Activated CD8-positive, alpha-beta T cell treated with anti-CD3 and anti-CD28 coated beads for 36 hours (primary cell): Measurements from ENCODE around the gene UBB. TPM values are rescaled to one million over a fixed set of nuclear protein-coding genes. Genes with fewer than 3 reads are reported as not detected.
"Not testable (repeated sequence)": the region's sequence is repeated elsewhere in the genome, so short reads cannot be mapped to it uniquely, and the experiment has no call there.

Experiments used
- ATAC-seq: fragments of 200-7000 bp; cut with Tn5 transposase; one replicate; pipeline ENCODE4 v1.10.0; 2021; ENCODE audit warnings: mild to moderate bottlenecking, moderate library complexity
- CTCF ChIA-PET: fragments of 350-600 bp; sonication (Branson Sonifier 250); formaldehyde crosslinking; loops from one replicate; lab custom pipeline; 2021; ENCODE audit warnings: antibody characterized with exemption; lab: Charles Lee
- POLR2A ChIA-PET: fragments of 350-600 bp; sonication (Branson Sonifier 250); formaldehyde crosslinking; loops from one replicate; lab custom pipeline; 2021; ENCODE audit warnings: antibody characterized with exemption; lab: Charles Lee
- DNase-seq: peaks from one replicate; pipeline ENCODE4 v3.0.0-alpha.2; 2020
- H3K27ac Mint-ChIP-seq: one replicate; pipeline ENCODE4 v1.8.0; 2021; ENCODE audit warnings: mild to moderate bottlenecking, mixed read lengths
- H3K27me3 Mint-ChIP-seq: one replicate; pipeline ENCODE4 v1.8.0; 2021; ENCODE audit warnings: mixed read lengths
- H3K36me3 Mint-ChIP-seq: one replicate; pipeline ENCODE4 v1.8.0; 2021; ENCODE audit warnings: low read depth, mixed read lengths
- H3K4me1 Mint-ChIP-seq: one replicate; pipeline ENCODE4 v1.8.0; 2021; ENCODE audit warnings: low read depth, mixed read lengths
- H3K4me3 Mint-ChIP-seq: one replicate; pipeline ENCODE4 v1.8.0; 2021; ENCODE audit warnings: mild to moderate bottlenecking, moderate library complexity, mixed read lengths
- H3K9me3 Mint-ChIP-seq: one replicate; pipeline ENCODE4 v1.8.0; 2021; ENCODE audit warnings: mixed read lengths
- intact Hi-C: fragments of 100-400 bp; cut with micrococcal nuclease; formaldehyde crosslinking; loops from one replicate; pipeline ENCODE4 v1.10.0; 2022
- total RNA-seq, 2 experiments: library from RNA; stranded (reverse); gene quantifications; one replicate each; pipeline ENCODE4 v1.2.3, GENCODE V29; 2021
- TF ChIP-seq, protein P1 (sequence below): fragments of 200-600 bp; IDR thresholded peaks from one replicate; pipeline ENCODE4 v1.8.0; 2022; ENCODE audit warnings: antibody characterized with exemption, mild to moderate bottlenecking

UBB gene
- total RNA-seq, 2 experiments from 2014 or later, result 1,334 to 1,337 TPM

DNA sequence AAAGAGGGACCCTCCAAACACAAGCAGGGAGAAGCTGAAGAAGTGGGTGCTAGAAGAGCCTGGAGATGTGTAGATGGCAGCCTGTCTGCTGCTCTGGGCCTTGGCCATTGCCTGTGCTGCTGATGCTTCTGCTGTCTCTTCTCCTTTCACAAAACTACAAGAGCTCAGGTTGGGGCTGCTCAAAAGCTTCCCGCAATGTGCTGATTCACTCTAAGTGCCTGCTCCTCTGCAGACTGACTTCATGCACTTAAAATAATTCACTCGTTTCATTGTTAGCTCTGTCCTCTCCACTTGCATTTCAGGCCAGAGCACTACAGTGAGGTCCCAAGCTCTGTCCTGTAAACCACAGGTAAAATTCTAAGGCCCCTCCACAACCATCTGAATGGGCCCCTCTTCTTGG, 15.8 kb downstream of the UBB start:
- ATAC-seq, H3K27me3 Mint-ChIP-seq, H3K4me3 Mint-ChIP-seq, H3K4me1 Mint-ChIP-seq, intact Hi-C loops, H3K36me3 Mint-ChIP-seq, H3K27ac Mint-ChIP-seq, H3K9me3 Mint-ChIP-seq, DNase-seq: not testable (repeated sequence)
- CTCF ChIA-PET, result interaction anchor here (2.0 kb wide), 1 partner anchor 19 kb away, joined by 7 read pairs; the partner anchor contains the start of gene TRPV2
- POLR2A ChIA-PET, result interaction anchor here (0.6 to 1.2 kb wide), 2 partner anchors 20 to 110 kb away, joined by 3 read pairs; no protein-coding TSS in a partner anchor

- H3K4me3 Mint-ChIP-seq, result no peak overlapping the region
- no peaks in the 10 kb centered on the region for H3K27me3 Mint-ChIP-seq
- peaks cover 5% of the 10 kb centered on the region for H3K4me1 Mint-ChIP-seq
- ChIA-PET POLR2A (no interaction called here), CTCF (interaction anchor here (1.0 kb wide), 1 partner anchor 35 kb away, joined by 3 read pairs; no protein-coding TSS in a partner anchor)
- intact Hi-C loops, result no loop called here
- no peaks in the 10 kb centered on the region for H3K9me3 Mint-ChIP-seq
- H3K27ac Mint-ChIP-seq, result no peak overlapping the region
- ATAC-seq (peak; percentile 86), DNase-seq (peak; percentile 37)
- H3K36me3 Mint-ChIP-seq, result no peaks in the 10 kb centered on the region
- TF ChIP-seq, protein P1, sequence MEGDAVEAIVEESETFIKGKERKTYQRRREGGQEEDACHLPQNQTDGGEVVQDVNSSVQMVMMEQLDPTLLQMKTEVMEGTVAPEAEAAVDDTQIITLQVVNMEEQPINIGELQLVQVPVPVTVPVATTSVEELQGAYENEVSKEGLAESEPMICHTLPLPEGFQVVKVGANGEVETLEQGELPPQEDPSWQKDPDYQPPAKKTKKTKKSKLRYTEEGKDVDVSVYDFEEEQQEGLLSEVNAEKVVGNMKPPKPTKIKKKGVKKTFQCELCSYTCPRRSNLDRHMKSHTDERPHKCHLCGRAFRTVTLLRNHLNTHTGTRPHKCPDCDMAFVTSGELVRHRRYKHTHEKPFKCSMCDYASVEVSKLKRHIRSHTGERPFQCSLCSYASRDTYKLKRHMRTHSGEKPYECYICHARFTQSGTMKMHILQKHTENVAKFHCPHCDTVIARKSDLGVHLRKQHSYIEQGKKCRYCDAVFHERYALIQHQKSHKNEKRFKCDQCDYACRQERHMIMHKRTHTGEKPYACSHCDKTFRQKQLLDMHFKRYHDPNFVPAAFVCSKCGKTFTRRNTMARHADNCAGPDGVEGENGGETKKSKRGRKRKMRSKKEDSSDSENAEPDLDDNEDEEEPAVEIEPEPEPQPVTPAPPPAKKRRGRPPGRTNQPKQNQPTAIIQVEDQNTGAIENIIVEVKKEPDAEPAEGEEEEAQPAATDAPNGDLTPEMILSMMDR, result no peak
Measured at GRCh38 chr17:16398270-16399267, 17.7 kb downstream of the UBB start.

DNA sequence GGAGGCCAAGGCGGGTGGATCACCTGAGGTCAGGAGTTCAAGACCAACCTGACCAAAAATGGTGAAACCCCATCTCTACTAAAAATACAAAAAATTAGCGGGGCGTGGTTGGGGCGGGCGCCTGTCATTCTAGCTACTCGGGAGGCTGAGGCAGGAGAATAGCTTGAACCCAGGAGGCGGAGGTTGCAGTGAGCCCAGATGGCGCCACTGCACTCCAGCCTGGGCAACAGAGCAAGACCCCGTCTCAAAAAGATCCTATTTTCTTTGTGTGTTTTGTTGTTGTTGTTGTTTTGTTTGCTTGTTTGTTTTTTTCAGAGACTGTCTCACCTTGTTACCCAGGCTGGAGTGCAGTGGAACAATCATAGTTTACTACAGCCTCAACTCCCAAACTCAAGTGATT, 23.0 kb downstream of the UBB start:
- H3K9me3 Mint-ChIP-seq, H3K4me3 Mint-ChIP-seq, ATAC-seq, intact Hi-C loops, H3K4me1 Mint-ChIP-seq, H3K27ac Mint-ChIP-seq, H3K36me3 Mint-ChIP-seq, DNase-seq: not testable (repeated sequence)
- peaks cover 11% of the 10 kb centered on the region for H3K27me3 Mint-ChIP-seq
- ChIA-PET POLR2A (interaction anchor here (1.3 kb wide), 1 partner anchor 11 kb away, joined by 5 read pairs; the partner anchor contains the start of gene TRPV2), CTCF (interaction anchor here (1.2 to 1.6 kb wide), 2 partner anchors 15 to 40 kb away, joined by 3 to 4 read pairs; no protein-coding TSS in a partner anchor)

DNA sequence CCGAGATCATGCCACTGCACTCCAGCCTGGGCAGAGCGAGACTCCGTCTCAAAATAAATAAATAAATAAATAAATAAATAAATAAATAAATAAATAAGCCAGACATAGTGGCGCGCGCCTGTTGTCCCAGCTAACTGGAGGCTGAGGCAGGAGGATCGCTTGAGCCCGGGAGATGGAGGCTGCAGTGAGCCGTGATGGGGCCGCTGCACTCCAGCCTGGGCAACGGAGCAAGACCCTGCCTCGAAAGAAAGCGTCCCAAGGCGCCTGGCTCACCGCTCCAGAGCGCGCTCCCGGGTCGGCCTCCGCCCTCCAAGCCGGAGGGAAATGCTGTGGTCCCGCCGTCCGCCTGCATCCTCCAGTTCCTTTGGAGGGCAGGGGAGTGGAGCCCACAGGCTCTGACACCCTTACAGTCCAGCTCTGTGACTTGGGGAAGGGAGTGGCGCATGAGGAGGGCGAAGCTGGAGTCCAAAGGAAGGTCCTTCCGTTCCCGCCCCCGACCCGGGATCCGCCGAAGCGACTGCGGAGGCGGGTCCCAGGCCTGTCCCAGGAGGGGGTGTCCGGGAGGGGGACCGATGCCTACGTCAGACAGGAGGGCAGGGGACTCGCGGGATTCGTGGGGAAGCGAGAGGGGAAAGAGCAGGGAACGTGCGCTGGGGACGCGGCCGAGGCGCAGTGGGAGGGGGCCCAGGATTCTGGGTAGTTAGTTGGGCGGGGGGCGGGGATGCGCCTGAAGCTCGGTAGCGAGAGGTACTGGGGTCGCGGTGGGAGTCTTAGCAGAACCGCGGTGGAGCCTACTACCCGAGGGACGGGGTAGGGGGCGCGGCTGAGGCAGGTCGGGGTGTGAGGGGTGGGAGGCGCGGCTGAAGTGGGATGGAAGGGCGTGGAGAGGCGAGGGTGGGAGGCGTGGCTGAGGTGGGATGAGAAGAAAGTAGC, 26.1 kb downstream of the UBB start:
- POLR2A ChIA-PET, result interaction anchor here (1.2 kb wide), 1 partner anchor 32 kb away, joined by 3 read pairs; no protein-coding TSS in a partner anchor

DNA sequence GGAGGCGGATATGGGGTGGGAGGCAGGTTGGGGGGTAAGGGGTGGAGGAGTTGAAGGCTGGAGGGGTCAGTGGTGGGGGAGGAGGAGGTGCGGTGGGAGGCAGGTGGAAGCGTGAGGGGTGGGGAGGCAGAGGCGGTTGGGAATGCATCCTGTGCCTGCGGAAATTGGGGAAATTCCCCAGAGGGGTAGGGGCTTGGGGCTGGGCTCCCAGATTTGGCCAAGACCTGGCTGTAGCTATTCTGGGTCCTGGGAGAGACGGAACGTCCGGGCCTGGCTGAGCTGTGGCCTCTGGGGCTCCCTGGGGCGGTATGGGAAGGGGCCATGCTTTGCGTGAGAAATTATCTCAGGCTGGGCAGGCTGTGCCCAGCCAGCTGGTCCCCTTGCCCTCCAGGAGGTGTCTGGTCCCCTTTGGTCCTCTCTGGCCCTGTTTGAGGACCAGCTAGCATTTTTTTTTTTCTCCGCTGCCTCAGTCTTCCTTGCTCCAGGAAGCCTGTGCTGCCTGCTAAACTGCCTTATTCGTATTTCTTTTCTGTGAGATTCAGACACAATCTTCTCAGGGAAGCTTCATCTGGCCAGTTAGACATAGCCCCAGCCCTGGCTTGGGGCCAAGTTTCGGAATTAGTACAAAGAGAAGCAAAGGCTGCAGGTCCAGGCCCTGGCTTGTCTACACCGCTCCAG, 27.2 kb downstream of the UBB start:
- TF ChIP-seq, protein P1, result no peak
- Mint-ChIP-seq H3K4me3 (no peak overlapping the region), H3K27me3 (peaks cover 11% of the 10 kb centered on the region), H3K36me3 (no peaks in the 10 kb centered on the region), H3K9me3 (no peaks in the 10 kb centered on the region), H3K4me1 (no peaks in the 10 kb centered on the region), H3K27ac (no peak overlapping the region)
- ATAC-seq, result peak; percentile 24
- POLR2A ChIA-PET, result interaction anchor here (1.2 kb wide), 1 partner anchor 31 kb away, joined by 3 read pairs; no protein-coding TSS in a partner anchor
- intact Hi-C loops, result no loop called here
- DNase-seq, result peak; percentile 51
- CTCF ChIA-PET, result interaction anchor here (1.7 kb wide), 1 partner anchor 44 kb away, joined by 8 read pairs; no protein-coding TSS in a partner anchor

More for the DNA sequence above, 26.1 kb downstream of the UBB start:
- ATAC-seq (peak; percentile 27), DNase-seq (no peak)
- Mint-ChIP-seq H3K4me1 (no peaks in the 10 kb centered on the region), H3K4me3 (peak overlapping the region; percentile 47), H3K9me3 (no peaks in the 10 kb centered on the region), H3K36me3 (no peaks in the 10 kb centered on the region), H3K27me3 (peaks cover 11% of the 10 kb centered on the region), H3K27ac (no peak overlapping the region)
- CTCF ChIA-PET, result interaction anchor here (1.0 to 1.7 kb wide), 2 partner anchors 8 to 43 kb away, joined by 4 to 8 read pairs; partner anchors contain the start of gene TRPV2
- intact Hi-C loops, result no loop called here
- TF ChIP-seq, protein P1, result no peak
